Activated CD4-positive, alpha-beta T cell treated with anti-CD3 and anti-CD28 coated beads, Interleukin-2, Interleukin-4, amounts not matched to agents 100 ng/mL and 50 ng/mL, durations not matched to agents 16 hours and 8 hours (primary cell): Measurements from ENCODE around the gene CRADD.
"Not testable (repeated sequence)": the region's sequence is repeated elsewhere in the genome, so short reads cannot be mapped to it uniquely, and the experiment has no call there.

Experiments
- DNase-seq: peaks from one replicate; pipeline ENCODE4 v3.0.0-alpha.2; 2020; ENCODE audit warnings: low spot score

CRADD gene

GRCh38 chr12:93706824-93707223 lies 29.6 kb downstream of the CRADD start:
- DNase-seq, result no peak

DNA sequence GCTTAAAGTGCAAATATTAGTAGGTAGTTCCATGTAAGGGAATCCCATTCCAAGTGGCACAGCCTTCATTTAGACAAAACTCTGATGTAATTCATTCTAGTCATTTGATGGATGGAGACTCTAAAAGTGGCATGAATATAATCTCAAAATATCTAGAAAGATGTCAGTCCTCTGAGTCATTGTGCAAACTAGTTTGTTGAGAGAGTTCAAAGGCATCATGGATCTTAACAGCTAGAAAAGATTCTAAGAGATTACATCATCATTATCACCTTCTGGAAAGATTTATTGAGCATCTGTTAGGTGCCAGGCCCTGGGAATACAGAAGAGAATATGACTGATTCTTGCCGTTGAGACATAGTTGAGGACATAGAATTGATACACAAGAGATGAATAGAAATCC lies 30.7 kb downstream of the CRADD start:
- no peak for DNase-seq

- DNase-seq, result no peak
These were observed 31.8 kb downstream of the CRADD start for GRCh38 chr12:93708952-93709351.

- DNase-seq, result no peak
These were observed 32.2 kb downstream of the CRADD start for GRCh38 chr12:93709386-93709785.

GRCh38 chr12:93710574-93710926 lies 33.4 kb downstream of the CRADD start:
- no peak for DNase-seq

GRCh38 chr12:93711502-93711901 lies 34.3 kb downstream of the CRADD start:
- DNase-seq, result not testable (repeated sequence)

- no peak for DNase-seq
These were observed 35.0 kb downstream of the CRADD start for GRCh38 chr12:93712200-93712599.

GRCh38 chr12:93713060-93713459 lies 35.9 kb downstream of the CRADD start:
- DNase-seq, result no peak

DNA sequence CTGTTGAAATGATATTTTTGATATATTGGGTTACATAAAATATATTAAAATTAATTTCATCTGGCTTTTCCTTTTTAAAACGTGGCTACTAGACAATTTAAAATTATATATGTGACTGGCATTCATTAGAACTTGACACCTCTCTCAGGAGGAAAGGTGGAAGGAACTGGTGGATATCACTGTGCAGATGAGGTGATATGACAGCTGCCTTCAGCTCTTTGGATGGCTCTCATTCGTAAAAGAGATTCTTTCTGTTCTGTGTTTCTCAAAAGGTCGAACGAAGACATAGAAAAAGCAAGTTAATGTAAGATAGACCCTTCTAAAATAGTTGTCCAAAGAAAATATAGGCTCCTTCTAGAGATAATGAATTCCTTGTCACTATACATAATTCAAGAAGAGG lies 36.6 kb downstream of the CRADD start:
- DNase-seq, result no peak

GRCh38 chr12:93714382-93714781 lies 37.2 kb downstream of the CRADD start:
- DNase-seq, result no peak

GRCh38 chr12:93719710-93720109 lies 42.5 kb downstream of the CRADD start:
- no peak for DNase-seq

DNA sequence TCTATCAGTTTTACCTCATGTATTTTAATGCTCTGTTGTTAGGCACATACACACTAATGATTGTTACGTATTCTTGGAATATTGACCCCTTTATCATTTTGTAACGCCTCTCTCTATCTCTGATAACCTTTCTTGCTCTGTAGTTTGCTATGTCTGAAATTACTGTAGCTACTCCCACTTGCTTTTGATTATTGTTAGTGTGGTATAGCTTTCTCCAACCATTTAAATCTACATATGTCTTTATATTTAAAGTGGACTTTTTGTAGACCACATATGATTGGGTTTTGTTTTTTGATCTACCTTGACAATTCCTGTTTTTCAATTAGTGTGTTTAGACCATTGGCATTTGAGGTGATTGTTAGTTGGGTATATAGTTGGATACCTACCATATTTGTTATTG lies 43.4 kb downstream of the CRADD start:
- no peak for DNase-seq

DNA sequence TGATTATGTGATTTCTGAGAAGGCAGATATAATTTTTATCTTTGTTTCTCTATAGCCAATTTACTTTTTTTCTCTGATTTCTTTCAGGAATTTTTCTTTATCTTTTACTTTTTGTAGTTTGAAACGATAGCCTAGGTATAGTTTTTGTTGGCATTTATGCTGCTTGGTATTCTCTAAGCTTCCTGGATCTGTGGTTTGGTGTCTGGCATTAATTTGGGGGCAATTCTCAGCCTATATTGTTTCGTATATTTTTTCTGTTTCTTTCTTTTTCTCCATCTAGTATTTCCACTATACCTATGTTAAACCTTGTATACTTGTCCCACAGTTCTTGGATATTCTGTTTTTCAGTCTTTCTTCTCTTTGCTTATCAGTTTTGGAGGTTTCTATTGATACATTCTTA lies 45.0 kb downstream of the CRADD start:
- DNase-seq, result no peak

GRCh38 chr12:93722835-93723567 lies 45.8 kb downstream of the CRADD start:
- DNase-seq, result no peak

DNA sequence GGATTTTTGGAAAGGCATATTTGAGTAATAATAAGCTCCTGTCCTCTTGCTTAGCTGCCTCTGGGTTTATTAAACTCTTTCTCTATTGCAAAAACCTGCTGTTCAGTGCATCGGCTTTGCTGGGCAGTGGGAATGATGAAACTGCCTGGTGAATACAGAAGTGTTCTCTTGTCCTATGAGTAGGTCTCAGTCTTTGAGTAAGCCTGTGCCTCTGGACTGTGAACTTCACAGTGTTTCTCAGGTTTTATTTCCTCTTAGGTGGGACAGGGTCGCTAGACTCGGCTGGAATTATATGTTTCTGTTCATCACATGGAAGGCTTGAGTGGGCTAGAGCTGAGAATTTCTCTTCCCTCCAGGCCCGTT lies 46.4 kb downstream of the CRADD start:
- no peak for DNase-seq

DNA sequence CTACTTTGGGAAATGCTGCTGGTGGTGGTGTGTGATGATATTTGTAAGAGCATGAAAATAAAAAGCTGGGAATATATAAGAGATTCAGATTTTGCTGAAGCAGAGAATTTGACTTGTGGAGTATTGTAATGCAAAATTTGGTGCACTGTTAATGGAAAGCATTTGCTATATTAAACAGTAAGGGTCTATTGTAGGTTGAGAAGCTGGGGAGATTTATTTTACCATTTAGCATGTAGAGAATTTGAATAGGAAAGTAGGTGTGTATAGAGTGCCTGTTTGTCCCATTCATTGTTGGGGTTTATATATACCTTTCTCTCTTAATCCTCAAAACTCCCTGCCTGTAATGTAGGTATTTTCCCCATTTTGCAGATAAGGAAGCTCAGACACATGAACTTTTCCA lies 48.4 kb downstream of the CRADD start:
- no peak for DNase-seq

- DNase-seq, result no peak
These were observed 50.1 kb downstream of the CRADD start for GRCh38 chr12:93727195-93727811.

GRCh38 chr12:93727911-93728310 lies 50.7 kb downstream of the CRADD start:
- no peak for DNase-seq

GRCh38 chr12:93729934-93730333 lies 52.8 kb downstream of the CRADD start:
- DNase-seq, result no peak

- DNase-seq, result no peak
These were observed 56.2 kb downstream of the CRADD start for GRCh38 chr12:93733358-93733757.

DNA sequence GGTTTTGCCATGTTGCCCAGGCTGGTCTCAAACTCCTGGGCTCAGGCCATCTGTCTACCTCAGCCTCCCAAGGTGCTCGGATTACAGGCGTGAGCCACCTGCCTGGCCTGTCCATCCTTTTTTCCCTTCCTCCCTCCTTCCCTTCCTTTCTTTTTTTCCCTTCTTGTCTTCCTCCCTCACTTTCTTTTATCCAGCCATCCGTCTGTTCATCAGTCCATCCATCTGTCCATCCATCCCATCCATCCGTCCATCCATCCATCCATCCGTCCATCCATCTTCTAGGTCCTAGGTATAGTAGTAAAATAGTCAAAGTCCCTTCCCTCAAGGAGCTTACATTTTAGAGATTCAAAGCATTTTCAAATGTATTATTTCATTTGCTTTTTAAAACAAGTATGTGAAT lies 56.8 kb downstream of the CRADD start:
- DNase-seq, result no peak

GRCh38 chr12:93734784-93735183 lies 57.6 kb downstream of the CRADD start:
- no peak for DNase-seq

GRCh38 chr12:93736640-93737178 lies 59.5 kb downstream of the CRADD start:
- DNase-seq, result no peak
